ENCODE results near the gene CCDC116. TPM values are rescaled to one million over a fixed set of nuclear protein-coding genes. Genes with fewer than 3 reads are reported as not detected.
A peak's percentile ranks its signal among the peaks of the same experiment; 100 is the strongest.

Gene CCDC116
- total RNA-seq, 4 donors from 2014 or later: 0.16 to 1.3 (median 0.20) TPM

- H3K4me1 ChIP-seq: peaks cover 0 to 25% (median 18%) of the 10 kb centered on the region in 3 donors
- no peak overlapping the region for H3K27ac ChIP-seq
- H3K27me3 ChIP-seq: no peaks in the 10 kb centered on the region
- H3K9me3 ChIP-seq: no peaks in the 10 kb centered on the region
- TF ChIP-seq EP300 (IDR thresholded peaks at IDR 0.05) (no peak), POLR2AphosphoS5 (IDR thresholded peaks at IDR 0.05) (no peak), POLR2A (IDR thresholded peaks at IDR 0.05) (no peak)
- TF ChIP-seq, protein P1, sequence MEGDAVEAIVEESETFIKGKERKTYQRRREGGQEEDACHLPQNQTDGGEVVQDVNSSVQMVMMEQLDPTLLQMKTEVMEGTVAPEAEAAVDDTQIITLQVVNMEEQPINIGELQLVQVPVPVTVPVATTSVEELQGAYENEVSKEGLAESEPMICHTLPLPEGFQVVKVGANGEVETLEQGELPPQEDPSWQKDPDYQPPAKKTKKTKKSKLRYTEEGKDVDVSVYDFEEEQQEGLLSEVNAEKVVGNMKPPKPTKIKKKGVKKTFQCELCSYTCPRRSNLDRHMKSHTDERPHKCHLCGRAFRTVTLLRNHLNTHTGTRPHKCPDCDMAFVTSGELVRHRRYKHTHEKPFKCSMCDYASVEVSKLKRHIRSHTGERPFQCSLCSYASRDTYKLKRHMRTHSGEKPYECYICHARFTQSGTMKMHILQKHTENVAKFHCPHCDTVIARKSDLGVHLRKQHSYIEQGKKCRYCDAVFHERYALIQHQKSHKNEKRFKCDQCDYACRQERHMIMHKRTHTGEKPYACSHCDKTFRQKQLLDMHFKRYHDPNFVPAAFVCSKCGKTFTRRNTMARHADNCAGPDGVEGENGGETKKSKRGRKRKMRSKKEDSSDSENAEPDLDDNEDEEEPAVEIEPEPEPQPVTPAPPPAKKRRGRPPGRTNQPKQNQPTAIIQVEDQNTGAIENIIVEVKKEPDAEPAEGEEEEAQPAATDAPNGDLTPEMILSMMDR (IDR thresholded peaks at IDR 0.05): no peak
- ATAC-seq: no peak
- H3K36me3 ChIP-seq: peaks cover 0 to 5% of the 10 kb centered on the region in 2 donors
- H3K4me3 ChIP-seq: no peak overlapping the region
- 59% methylated on average over 4 of the region's 4 CpGs; no CpG with 5 or more reads in 1 of the 2 donors for WGBS, 2 donors (ENCODE audit: low coverage in 1 of 2)
These were observed 6.8 kb downstream of the CCDC116 start for GRCh38 chr22:21639359-21639758.

GRCh38 chr22:21640810-21641209, 8.2 kb downstream of the CCDC116 start:
- WGBS, 2 donors (ENCODE audit: low coverage in 1 of 2): 80 to 84% methylated on average over 2 to 5 of the region's 5 CpGs
- TF ChIP-seq, protein P1 (IDR thresholded peaks at IDR 0.05): no peak
- no peak for TF ChIP-seq EP300 (IDR thresholded peaks at IDR 0.05)
- TF ChIP-seq POLR2A (IDR thresholded peaks at IDR 0.05): no peak
- no peak for TF ChIP-seq POLR2AphosphoS5 (IDR thresholded peaks at IDR 0.05)
- no peaks in the 10 kb centered on the region for H3K27me3 ChIP-seq
- ATAC-seq: no peak
- H3K4me1 ChIP-seq: peaks cover 0 to 25% (median 18%) of the 10 kb centered on the region in 3 donors
- H3K36me3 ChIP-seq: peaks cover 0 to 16% of the 10 kb centered on the region in 2 donors
- no peaks in the 10 kb centered on the region for H3K9me3 ChIP-seq
- H3K4me3 ChIP-seq: no peak overlapping the region
- no peak overlapping the region for H3K27ac ChIP-seq

GRCh38 chr22:21641417-21641788, 8.8 kb downstream of the CCDC116 start:
- 10% methylated on average over 6 of the region's 9 CpGs; no CpG with 5 or more reads in 1 of the 2 donors for WGBS, 2 donors (ENCODE audit: low coverage in 1 of 2)
- Histone ChIP-seq H3K4me3 (peak overlapping the region; percentile 15 to 79), H3K4me1 (peaks cover 0 to 28% (median 18%) of the 10 kb centered on the region in 3 donors), H3K9me3 (no peaks in the 10 kb centered on the region), H3K27me3 (no peaks in the 10 kb centered on the region), H3K27ac (peak overlapping the region in 3 of 4 donors; percentile 71 to 84 (median 82)), H3K36me3 (peaks cover 0 to 16% of the 10 kb centered on the region in 2 donors)
- no peak for TF ChIP-seq POLR2AphosphoS5 (IDR thresholded peaks at IDR 0.05)
- TF ChIP-seq, protein P1 (IDR thresholded peaks at IDR 0.05): peak in 3 of 4 experiments; percentile 24 to 58 (median 41)
- peak; percentile 20 for ATAC-seq

- no peaks in the 10 kb centered on the region for H3K27me3 ChIP-seq
- H3K4me3 ChIP-seq: peak within 1 kb of the TSS; percentile 64 to 79
- peaks cover 0 to 34% (median 18%) of the 10 kb centered on the region in 3 donors for H3K4me1 ChIP-seq
- no CpG with 5 or more reads among the region's 76 CpGs for WGBS, 2 donors (ENCODE audit: low coverage in 1 of 2)
- peak within 1 kb of the TSS; percentile 3 to 84 (median 76) for H3K27ac ChIP-seq
- TF ChIP-seq POLR2A (IDR thresholded peaks at IDR 0.05) (peak; percentile 63 to 76), EP300 (IDR thresholded peaks at IDR 0.05) (no peak), POLR2AphosphoS5 (IDR thresholded peaks at IDR 0.05) (peak; percentile 30)
- TF ChIP-seq, protein P1 (IDR thresholded peaks at IDR 0.05): peak in 3 of 4 experiments; percentile 20 to 63 (median 29)
- peaks cover 0 to 16% of the 10 kb centered on the region in 2 donors for H3K36me3 ChIP-seq
- H3K9me3 ChIP-seq: no peaks in the 10 kb centered on the region
- ATAC-seq: peak; percentile 100
These were observed 9.4 kb downstream of the CCDC116 start, which contains the start of gene SDF2L1 for GRCh38 chr22:21641789-21642583. SDF2L1 (plus strand) TSS chr22:21642302; CDS start chr22:21642337, 35 bp downstream.
